Measurements from ENCODE around the gene WDR4. TPM values are rescaled to one million over a fixed set of nuclear protein-coding genes. Genes with fewer than 3 reads are reported as not detected.

Gene WDR4
- total and polyA plus RNA-seq, 4 donors: 4.6 to 12.9 (median 9.2) TPM

DNA sequence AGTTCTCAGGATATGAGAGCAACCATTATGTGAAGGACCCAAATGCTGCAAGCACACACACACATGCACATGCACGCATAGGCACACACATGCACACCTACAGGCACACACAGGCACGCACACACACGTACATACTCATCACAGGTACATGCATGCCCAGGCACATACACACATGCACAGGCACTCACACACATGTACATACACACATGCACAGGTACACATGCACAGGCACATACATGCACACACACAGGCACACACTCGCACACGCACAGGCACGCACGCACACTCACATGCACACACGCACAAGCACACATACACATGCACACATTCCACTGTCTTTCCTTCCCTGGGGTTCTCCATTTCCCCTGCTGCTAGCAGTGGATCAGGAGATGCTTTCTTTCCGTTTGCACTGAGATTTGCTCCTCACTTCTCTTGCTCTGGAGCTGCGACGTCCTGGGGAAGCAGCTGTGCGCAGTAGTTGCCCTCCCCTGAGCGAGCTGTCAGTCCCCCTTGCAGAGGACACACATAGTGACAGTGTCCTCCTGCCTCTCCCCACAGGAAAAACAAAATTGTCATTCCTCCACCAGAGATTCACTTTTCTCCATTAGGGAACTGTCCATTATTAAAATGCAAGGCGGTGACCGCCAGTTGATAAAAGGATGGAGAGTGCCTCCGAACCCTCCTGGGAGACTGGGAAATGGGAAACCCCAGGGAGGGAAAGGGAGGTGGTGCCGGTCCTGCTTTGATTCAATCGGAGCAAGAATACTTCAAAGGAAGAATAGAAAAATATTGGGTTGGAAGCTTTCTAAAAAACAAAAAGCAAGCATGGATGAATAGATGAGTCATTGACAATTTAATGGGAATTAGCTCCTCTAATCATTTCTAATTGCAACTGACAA, 69.5 kb downstream of the WDR4 start:
- no peak overlapping the region for H3K9ac ChIP-seq (ENCODE audit: low read depth in 1 of 2, low read length in 2 of 2)
- WGBS: 82% methylated on average over 18 of the region's 18 CpGs
- H3K9me3 ChIP-seq (ENCODE audit: control insufficient read depth in 4 of 4, low read length in 3 of 4): no peaks in the 10 kb centered on the region
- peak; percentile 27 for DNase-seq (ENCODE audit: low spot score)
- no peaks in the 10 kb centered on the region for H3K36me3 ChIP-seq (ENCODE audit: control insufficient read depth in 4 of 4, insufficient read depth in 3 of 4, low read depth in 1 of 4, low read length in 3 of 4)
- TF ChIP-seq, protein P1, sequence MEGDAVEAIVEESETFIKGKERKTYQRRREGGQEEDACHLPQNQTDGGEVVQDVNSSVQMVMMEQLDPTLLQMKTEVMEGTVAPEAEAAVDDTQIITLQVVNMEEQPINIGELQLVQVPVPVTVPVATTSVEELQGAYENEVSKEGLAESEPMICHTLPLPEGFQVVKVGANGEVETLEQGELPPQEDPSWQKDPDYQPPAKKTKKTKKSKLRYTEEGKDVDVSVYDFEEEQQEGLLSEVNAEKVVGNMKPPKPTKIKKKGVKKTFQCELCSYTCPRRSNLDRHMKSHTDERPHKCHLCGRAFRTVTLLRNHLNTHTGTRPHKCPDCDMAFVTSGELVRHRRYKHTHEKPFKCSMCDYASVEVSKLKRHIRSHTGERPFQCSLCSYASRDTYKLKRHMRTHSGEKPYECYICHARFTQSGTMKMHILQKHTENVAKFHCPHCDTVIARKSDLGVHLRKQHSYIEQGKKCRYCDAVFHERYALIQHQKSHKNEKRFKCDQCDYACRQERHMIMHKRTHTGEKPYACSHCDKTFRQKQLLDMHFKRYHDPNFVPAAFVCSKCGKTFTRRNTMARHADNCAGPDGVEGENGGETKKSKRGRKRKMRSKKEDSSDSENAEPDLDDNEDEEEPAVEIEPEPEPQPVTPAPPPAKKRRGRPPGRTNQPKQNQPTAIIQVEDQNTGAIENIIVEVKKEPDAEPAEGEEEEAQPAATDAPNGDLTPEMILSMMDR (IDR thresholded peaks at IDR 0.05; ENCODE audit: low read depth, low read length, missing input control): no peak
- TF ChIP-seq RAD21 (IDR thresholded peaks at IDR 0.05): no peak
- TF ChIP-seq ATF3 (IDR thresholded peaks at IDR 0.05): no peak
- TF ChIP-seq, protein P2, sequence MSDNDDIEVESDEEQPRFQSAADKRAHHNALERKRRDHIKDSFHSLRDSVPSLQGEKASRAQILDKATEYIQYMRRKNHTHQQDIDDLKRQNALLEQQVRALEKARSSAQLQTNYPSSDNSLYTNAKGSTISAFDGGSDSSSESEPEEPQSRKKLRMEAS (IDR thresholded peaks at IDR 0.05): no peak
- no peak for TF ChIP-seq FOXA1 (IDR thresholded peaks at IDR 0.05)
- TF ChIP-seq, protein P3, sequence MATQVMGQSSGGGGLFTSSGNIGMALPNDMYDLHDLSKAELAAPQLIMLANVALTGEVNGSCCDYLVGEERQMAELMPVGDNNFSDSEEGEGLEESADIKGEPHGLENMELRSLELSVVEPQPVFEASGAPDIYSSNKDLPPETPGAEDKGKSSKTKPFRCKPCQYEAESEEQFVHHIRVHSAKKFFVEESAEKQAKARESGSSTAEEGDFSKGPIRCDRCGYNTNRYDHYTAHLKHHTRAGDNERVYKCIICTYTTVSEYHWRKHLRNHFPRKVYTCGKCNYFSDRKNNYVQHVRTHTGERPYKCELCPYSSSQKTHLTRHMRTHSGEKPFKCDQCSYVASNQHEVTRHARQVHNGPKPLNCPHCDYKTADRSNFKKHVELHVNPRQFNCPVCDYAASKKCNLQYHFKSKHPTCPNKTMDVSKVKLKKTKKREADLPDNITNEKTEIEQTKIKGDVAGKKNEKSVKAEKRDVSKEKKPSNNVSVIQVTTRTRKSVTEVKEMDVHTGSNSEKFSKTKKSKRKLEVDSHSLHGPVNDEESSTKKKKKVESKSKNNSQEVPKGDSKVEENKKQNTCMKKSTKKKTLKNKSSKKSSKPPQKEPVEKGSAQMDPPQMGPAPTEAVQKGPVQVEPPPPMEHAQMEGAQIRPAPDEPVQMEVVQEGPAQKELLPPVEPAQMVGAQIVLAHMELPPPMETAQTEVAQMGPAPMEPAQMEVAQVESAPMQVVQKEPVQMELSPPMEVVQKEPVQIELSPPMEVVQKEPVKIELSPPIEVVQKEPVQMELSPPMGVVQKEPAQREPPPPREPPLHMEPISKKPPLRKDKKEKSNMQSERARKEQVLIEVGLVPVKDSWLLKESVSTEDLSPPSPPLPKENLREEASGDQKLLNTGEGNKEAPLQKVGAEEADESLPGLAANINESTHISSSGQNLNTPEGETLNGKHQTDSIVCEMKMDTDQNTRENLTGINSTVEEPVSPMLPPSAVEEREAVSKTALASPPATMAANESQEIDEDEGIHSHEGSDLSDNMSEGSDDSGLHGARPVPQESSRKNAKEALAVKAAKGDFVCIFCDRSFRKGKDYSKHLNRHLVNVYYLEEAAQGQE (IDR thresholded peaks at IDR 0.05): no peak
- TF ChIP-seq HNF4G (IDR thresholded peaks at IDR 0.05): no peak
- no peak for TF ChIP-seq FOXA2 (IDR thresholded peaks at IDR 0.05)
- no peak for TF ChIP-seq SP1 (IDR thresholded peaks at IDR 0.05)
- no peak for TF ChIP-seq HNF4A (conservative IDR thresholded peaks at IDR 0.05)
- no peaks in the 10 kb centered on the region for H3K4me1 ChIP-seq (ENCODE audit: control insufficient read depth in 4 of 4, insufficient read depth in 4 of 4, low read length in 3 of 4)
- no peak overlapping the region for H3K4me3 ChIP-seq (ENCODE audit: low read depth in 1 of 3, low read length in 3 of 3)
- no peaks in the 10 kb centered on the region for H3K27me3 ChIP-seq (ENCODE audit: control insufficient read depth in 4 of 4, insufficient read depth in 4 of 4, low read length in 3 of 4)
- no peak overlapping the region for H3K27ac ChIP-seq (ENCODE audit: low read depth in 1 of 2, low read length in 2 of 2)

GRCh38 chr21:42809171-42809570, 70.2 kb downstream of the WDR4 start:
- 92% methylated on average over 7 of the region's 7 CpGs for WGBS
- DNase-seq (ENCODE audit: low spot score): no peak
- no peak overlapping the region for H3K4me3 ChIP-seq (ENCODE audit: low read depth in 1 of 3, low read length in 3 of 3)
- H3K36me3 ChIP-seq (ENCODE audit: control insufficient read depth in 4 of 4, insufficient read depth in 3 of 4, low read depth in 1 of 4, low read length in 3 of 4): no peaks in the 10 kb centered on the region
- H3K27me3 ChIP-seq (ENCODE audit: control insufficient read depth in 4 of 4, insufficient read depth in 4 of 4, low read length in 3 of 4): no peaks in the 10 kb centered on the region
- no peaks in the 10 kb centered on the region for H3K4me1 ChIP-seq (ENCODE audit: control insufficient read depth in 4 of 4, insufficient read depth in 4 of 4, low read length in 3 of 4)
- no peak for TF ChIP-seq YY1 (IDR thresholded peaks at IDR 0.05)
- no peak for TF ChIP-seq RXRA (IDR thresholded peaks at IDR 0.05)
- TF ChIP-seq, protein P3 (IDR thresholded peaks at IDR 0.05): no peak
- TF ChIP-seq, protein P2 (IDR thresholded peaks at IDR 0.05): no peak
- TF ChIP-seq HNF4G (IDR thresholded peaks at IDR 0.05): no peak
- no peak for TF ChIP-seq GABPA (IDR thresholded peaks at IDR 0.05 in 1 of 2, conservative IDR thresholded peaks at IDR 0.05 in 1 of 2)
- no peak for TF ChIP-seq TAF1 (conservative IDR thresholded peaks at IDR 0.05)
- TF ChIP-seq, protein P4, sequence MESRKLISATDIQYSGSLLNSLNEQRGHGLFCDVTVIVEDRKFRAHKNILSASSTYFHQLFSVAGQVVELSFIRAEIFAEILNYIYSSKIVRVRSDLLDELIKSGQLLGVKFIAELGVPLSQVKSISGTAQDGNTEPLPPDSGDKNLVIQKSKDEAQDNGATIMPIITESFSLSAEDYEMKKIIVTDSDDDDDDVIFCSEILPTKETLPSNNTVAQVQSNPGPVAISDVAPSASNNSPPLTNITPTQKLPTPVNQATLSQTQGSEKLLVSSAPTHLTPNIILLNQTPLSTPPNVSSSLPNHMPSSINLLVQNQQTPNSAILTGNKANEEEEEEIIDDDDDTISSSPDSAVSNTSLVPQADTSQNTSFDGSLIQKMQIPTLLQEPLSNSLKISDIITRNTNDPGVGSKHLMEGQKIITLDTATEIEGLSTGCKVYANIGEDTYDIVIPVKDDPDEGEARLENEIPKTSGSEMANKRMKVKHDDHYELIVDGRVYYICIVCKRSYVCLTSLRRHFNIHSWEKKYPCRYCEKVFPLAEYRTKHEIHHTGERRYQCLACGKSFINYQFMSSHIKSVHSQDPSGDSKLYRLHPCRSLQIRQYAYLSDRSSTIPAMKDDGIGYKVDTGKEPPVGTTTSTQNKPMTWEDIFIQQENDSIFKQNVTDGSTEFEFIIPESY (IDR thresholded peaks at IDR 0.05): no peak
- TF ChIP-seq RAD21 (IDR thresholded peaks at IDR 0.05): no peak
- H3K9ac ChIP-seq (ENCODE audit: low read depth in 1 of 2, low read length in 2 of 2): no peak overlapping the region
- no peaks in the 10 kb centered on the region for H3K9me3 ChIP-seq (ENCODE audit: control insufficient read depth in 4 of 4, low read length in 3 of 4)
- H3K27ac ChIP-seq (ENCODE audit: low read depth in 1 of 2, low read length in 2 of 2): no peak overlapping the region

Measured in liver (tissue), 9 donors.